NCI-H82 treated with DMSO at 0.1 percent for 48 hours (cell line): ENCODE results near the gene ZRANB3.

ENCODE experiments used
- DNase-seq: peaks from one replicate; lab custom pipeline; 2025; ENCODE audit not compliant: unreplicated experiment; lab: John Stamatoyannopoulos, UW

Gene ZRANB3

DNA sequence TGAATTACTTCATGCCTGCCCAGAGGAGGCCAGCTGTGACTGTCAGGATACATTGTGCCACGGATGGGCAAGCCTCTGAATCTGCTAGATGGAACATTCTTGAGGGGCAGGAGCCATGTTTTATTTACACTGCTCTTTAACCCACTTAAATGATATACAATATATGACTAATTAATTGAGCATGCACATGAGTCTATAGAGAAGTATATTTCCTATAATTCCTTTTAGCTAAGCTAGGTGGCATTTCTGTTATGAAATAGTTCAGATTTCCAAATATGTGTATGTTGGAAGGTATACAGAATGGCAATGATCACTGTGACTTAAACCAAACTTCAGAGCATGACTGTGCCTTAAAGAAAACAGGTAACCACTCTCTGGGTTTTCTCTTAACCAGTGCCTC is 347.2 kb downstream of the ZRANB3 start:
- DNase-seq = no peak

- DNase-seq = no peak
Measured at GRCh38 chr2:135182601-135183000, 348.4 kb downstream of the ZRANB3 start.

- no peak for DNase-seq
Measured at GRCh38 chr2:135182190-135182589, 348.8 kb downstream of the ZRANB3 start.

DNA sequence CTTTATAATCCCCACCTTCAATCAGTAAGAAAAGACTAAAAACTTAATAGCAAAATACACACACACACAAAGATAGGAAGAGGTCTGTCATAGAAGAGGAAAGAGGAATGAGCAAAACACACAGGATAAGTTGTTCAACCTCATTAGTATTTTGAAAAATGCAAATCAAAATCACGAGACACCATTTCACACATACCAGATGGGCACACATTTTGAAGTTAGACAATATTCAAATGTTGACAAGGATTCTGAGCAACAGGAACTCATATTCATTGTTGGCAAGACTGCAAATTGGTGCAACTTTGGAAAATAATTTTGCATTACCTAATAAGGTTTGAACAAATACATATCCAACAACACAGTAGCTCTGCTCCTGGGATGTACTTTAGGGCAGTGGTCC is 351.3 kb downstream of the ZRANB3 start:
- DNase-seq = no peak

GRCh38 chr2:135175177-135175576 is 355.8 kb downstream of the ZRANB3 start:
- no peak for DNase-seq

GRCh38 chr2:135174810-135175093 is 356.3 kb downstream of the ZRANB3 start:
- DNase-seq = no peak

DNA sequence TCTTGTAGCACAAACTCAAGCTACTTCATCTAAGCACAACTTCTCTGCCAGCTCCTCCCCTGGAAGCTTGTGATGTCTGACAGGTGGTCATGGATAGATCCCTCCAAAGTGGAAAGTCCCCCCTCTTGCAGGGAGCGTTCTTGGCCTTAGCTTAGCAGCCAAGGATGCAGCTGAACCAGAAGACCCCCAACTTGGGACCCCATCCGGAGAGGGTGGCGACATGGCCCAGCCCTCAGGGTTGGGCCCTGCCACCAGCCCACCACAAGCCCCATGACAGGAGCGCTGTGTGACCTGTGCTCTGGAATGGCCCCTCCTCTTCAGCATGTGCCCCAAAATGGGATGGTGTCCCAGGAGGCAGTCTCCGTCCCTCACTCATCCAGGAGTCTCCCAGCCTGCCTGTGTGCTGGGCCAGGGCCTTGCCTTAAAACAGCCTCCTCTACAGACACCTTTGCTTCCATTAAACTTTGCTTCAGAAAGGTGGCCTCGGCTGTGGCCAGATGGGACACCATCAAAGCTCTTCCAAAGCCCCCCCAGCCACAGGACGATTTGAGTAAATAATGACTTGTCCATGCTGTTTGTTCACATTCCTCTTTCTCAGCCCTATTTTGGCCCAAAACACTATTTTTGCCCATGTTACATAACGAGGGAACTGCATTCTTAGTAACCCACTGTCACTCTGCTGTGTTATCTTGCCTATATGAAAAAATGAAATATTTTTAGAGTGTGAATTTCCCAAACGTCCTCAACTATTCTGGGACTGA is 356.8 kb downstream of the ZRANB3 start:
- DNase-seq = no peak

GRCh38 chr2:135169900-135170753 is 360.9 kb downstream of the ZRANB3 start:
- no peak for DNase-seq

DNA sequence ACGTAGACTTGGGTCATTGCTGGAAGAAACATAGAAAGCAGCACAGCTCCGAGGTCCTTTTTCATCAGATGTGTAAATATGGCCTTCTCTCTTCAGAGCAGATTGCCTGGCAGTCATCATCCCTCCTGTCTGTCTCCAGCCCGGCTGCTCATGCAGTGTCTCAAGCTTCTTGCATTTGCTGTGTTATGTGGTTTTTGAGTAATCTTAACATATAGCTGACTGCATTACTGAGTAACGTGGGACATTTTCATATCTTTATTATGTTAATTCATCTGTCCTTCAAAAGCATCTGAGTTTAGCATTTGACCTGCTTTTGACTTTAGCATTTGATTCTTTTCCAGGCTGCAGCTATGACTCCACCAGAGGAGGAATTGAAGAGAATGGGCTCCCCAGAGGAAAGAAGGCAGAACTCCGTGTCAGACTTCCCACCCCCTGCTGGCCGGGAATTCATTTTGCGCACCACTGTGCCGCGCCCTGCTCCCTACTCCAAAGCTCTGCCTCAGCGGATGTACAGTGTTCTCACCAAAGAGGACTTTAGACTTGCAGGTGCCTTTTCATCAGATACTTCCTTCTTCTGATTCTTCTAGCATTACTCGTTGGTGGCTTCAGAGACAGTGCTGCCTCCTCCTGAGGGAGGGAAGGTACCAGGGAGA is 362.7 kb downstream of the ZRANB3 start:
- DNase-seq = no peak

DNA sequence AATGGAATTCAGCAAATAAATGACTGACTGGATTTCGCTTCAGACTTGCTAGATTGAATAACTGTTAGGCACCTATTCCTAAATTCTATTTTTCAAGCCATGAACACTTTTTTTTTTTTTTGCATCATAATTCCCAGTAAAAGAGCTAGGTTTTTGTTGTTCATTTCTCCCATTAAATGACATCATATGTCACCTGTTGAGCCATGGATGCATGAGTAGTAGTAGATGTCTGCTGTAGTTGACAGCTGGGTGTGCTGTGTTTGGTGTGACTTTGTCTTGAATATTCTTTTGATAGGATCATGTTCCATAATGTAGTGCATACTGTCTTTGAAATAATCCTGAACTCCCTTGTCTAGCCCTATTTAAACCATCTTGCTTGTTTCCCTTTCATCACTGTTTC is 363.7 kb downstream of the ZRANB3 start:
- no peak for DNase-seq

GRCh38 chr2:135164431-135164830 is 366.6 kb downstream of the ZRANB3 start:
- no peak for DNase-seq

DNA sequence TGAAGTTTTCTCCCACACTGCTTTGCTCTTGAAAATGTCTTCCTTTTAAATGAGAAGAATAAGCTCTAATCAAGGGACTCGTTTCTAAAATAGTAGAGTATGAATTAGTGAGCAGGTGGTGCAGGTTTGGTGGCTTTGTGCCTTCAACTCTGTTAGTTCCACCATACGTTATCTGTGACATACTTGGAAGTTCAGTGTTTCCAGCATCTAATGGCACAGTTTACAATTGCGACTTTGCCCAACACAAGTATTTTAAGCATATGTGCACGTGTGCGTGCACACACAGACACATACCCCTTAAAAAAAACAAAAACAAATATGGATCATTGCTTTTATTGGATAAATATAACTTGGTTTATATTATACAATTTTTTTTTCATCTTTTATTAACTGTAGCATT is 367.1 kb downstream of the ZRANB3 start:
- DNase-seq = no peak

GRCh38 chr2:135163306-135163705 is 367.7 kb downstream of the ZRANB3 start:
- DNase-seq = no peak

- no peak for DNase-seq
Measured at GRCh38 chr2:135162786-135163185, 368.2 kb downstream of the ZRANB3 start.

GRCh38 chr2:135162377-135162776 is 368.6 kb downstream of the ZRANB3 start:
- no peak for DNase-seq

DNA sequence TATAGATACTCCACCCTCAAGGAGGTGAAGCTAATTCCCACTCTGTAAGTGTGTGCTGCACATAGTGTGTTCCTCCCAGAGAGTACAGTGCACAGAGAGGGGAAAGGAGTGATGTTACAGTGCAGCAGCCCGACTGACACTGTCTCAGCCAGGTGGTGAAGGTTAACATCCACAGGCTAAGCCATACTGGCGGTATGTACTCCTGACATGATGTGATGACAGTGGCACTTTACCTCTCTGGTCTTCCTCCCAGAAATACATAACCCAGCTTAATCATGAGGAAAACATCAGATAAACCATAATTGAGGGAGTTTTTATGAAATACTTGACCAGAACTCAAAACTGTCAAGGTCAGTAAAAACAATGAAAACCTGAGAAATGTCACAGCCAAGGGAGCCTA is 371.8 kb downstream of the ZRANB3 start:
- no peak for DNase-seq

- no peak for DNase-seq
Measured at GRCh38 chr2:135157856-135158255, 373.2 kb downstream of the ZRANB3 start.

GRCh38 chr2:135154962-135155361 is 376.1 kb downstream of the ZRANB3 start:
- no peak for DNase-seq

DNA sequence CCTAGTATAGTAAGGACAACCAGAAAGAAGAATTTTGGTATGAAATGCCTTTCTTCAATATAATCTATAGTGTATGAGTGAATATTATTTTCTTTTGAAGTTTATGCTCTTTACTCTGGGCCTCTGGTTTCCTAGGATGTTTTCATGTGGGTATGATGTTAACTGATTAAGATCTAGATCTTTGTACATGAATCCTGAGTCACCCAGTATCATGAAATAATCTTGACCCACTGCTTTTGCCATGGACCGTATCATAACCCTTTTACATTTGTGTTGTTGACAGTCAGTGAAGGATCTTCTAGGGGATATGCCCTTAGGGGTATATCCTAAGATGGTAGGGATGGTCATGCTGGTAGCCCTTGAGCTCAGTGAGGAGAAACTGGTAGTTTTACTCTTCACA is 378.7 kb downstream of the ZRANB3 start:
- DNase-seq = no peak

- no peak for DNase-seq
Measured at GRCh38 chr2:135151615-135152014, 379.4 kb downstream of the ZRANB3 start.

- DNase-seq = no peak
Measured at GRCh38 chr2:135150725-135151124, 380.3 kb downstream of the ZRANB3 start.

GRCh38 chr2:135149251-135149650 is 381.8 kb downstream of the ZRANB3 start:
- DNase-seq = no peak
